ENCODE measurements around the gene DVL1. TPM values are rescaled to one million over a fixed set of nuclear protein-coding genes. Genes with fewer than 3 reads are reported as not detected.

DVL1 gene
- total RNA-seq, 1 donor from 2014 or later = 92.9 TPM

DNA sequence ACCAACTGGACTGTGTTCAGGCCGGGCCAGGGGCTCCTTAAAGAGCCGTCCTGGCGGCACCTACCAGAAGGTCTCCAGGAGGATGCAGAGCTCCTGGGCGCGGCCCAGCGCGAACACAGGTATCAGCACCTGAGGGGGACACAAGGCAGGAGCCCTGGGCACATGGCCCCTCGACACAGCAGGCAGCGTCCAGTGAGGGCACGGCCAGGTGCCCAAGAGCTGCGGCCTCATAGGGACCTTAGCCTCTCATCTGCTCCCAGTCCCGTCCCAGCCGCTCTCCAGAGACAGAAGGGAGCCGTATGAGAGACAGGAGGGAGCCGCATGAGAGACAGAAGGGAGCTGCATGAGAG, 35.0 kb downstream of the DVL1 start:
- Mint-ChIP-seq H3K27ac (ENCODE audit: unreplicated experiment) (no peak overlapping the region), H3K4me1 (ENCODE audit: unreplicated experiment) (peaks cover 15% of the 10 kb centered on the region), H3K9me3 (ENCODE audit: unreplicated experiment) (no peaks in the 10 kb centered on the region), H3K4me3 (ENCODE audit: unreplicated experiment) (no peak overlapping the region), H3K36me3 (ENCODE audit: unreplicated experiment) (peaks cover 13% of the 10 kb centered on the region), H3K27me3 (ENCODE audit: unreplicated experiment) (no peaks in the 10 kb centered on the region)
- TF ChIP-seq, protein P1, sequence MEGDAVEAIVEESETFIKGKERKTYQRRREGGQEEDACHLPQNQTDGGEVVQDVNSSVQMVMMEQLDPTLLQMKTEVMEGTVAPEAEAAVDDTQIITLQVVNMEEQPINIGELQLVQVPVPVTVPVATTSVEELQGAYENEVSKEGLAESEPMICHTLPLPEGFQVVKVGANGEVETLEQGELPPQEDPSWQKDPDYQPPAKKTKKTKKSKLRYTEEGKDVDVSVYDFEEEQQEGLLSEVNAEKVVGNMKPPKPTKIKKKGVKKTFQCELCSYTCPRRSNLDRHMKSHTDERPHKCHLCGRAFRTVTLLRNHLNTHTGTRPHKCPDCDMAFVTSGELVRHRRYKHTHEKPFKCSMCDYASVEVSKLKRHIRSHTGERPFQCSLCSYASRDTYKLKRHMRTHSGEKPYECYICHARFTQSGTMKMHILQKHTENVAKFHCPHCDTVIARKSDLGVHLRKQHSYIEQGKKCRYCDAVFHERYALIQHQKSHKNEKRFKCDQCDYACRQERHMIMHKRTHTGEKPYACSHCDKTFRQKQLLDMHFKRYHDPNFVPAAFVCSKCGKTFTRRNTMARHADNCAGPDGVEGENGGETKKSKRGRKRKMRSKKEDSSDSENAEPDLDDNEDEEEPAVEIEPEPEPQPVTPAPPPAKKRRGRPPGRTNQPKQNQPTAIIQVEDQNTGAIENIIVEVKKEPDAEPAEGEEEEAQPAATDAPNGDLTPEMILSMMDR (IDR thresholded peaks at IDR 0.05) = no peak
- DNase-seq (ENCODE audit: extremely low spot score, unreplicated experiment) = no peak

DNA sequence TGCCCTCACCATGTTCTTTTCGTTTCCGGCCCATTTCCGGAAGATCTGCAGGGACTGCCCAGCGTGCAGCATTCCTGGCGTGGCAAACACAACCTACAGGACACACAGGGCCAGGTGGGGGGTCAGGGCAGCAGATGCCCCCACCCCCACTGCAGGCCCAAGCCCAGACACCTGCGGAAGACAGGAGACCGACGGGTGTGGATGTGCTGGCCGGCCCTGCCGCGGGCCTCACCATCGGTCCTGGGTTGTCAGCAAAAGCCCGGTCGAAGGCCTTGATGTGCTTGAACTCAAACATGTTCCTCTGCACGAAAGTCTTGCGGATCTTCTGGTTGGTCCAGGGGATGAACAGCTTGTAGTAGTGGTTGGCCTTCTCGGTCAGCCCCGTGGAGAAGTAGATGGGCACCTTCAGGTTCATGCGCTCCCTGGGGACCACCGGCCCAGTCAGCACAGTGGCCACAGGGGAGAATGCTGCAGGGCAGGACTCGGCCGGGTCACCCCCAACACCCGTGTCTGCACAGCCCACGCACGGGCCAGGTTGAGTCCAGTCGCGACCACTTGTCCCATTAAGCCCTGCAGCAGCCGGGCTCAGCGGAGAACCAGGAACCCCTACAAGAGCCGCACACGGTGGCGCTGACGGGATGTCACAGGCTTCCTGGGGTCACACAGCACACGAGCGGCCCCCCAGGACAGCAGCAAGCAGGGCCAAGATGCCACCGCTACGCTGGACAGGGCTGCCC, 35.5 kb downstream of the DVL1 start:
- H3K9me3 Mint-ChIP-seq (ENCODE audit: unreplicated experiment) = no peaks in the 10 kb centered on the region
- H3K4me3 Mint-ChIP-seq (ENCODE audit: unreplicated experiment) = no peak overlapping the region
- DNase-seq (ENCODE audit: extremely low spot score, unreplicated experiment) = no peak
- peaks cover 13% of the 10 kb centered on the region for H3K36me3 Mint-ChIP-seq (ENCODE audit: unreplicated experiment)
- H3K27me3 Mint-ChIP-seq (ENCODE audit: unreplicated experiment) = no peaks in the 10 kb centered on the region
- H3K4me1 Mint-ChIP-seq (ENCODE audit: unreplicated experiment) = peaks cover 15% of the 10 kb centered on the region
- TF ChIP-seq, protein P1 (IDR thresholded peaks at IDR 0.05) = no peak
- no peak overlapping the region for H3K27ac Mint-ChIP-seq (ENCODE audit: unreplicated experiment)

DNA sequence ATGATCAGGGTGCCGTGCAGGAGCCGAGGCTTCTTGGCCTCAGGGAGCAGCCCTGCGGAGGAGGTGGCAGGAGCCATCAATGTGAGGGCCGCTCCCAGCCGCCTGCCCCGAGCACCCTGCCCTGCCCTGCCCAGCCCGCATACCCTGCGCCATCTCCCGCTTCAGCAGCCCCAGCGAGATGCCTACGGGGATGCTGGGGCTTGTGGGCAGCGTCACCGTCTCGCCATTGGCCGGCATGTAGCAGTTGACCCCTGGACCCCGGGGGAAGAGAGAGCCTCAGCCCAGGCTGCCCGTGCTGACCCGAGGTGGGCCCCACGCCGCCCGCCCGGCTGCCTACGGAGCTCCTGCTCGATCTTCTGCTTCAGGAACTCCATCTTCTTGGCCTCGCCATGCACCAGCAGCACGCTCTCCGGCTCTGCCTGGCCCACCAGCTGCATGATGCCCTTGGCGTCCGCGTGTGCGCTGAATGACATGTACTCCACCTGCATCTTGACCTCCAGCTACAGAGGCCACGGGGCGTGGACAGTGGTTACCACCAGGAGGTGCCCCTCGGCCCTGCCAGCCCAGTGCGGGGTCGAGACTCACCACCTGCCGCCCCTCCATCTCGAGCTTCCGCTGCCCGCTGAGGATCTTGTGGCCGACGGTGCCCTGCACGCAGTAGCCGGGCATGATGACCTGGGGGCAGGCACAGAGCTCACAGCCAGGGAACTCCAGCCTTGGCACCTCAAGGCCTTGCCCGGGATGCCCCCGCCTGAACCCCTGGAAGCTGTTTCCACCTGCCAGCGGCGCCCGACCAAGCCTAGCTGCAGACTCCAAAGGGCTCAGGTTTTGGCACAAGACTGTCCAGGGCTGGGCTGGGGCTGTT, 36.5 kb downstream of the DVL1 start:
- Mint-ChIP-seq H3K4me1 (ENCODE audit: unreplicated experiment) (peaks cover 7% of the 10 kb centered on the region), H3K27me3 (ENCODE audit: unreplicated experiment) (no peaks in the 10 kb centered on the region), H3K9me3 (ENCODE audit: unreplicated experiment) (no peaks in the 10 kb centered on the region), H3K36me3 (ENCODE audit: unreplicated experiment) (peaks cover 13% of the 10 kb centered on the region), H3K4me3 (ENCODE audit: unreplicated experiment) (no peak overlapping the region), H3K27ac (ENCODE audit: unreplicated experiment) (no peak overlapping the region)
- no peak for DNase-seq (ENCODE audit: extremely low spot score, unreplicated experiment)
- TF ChIP-seq, protein P1 (IDR thresholded peaks at IDR 0.05) = no peak

DNA sequence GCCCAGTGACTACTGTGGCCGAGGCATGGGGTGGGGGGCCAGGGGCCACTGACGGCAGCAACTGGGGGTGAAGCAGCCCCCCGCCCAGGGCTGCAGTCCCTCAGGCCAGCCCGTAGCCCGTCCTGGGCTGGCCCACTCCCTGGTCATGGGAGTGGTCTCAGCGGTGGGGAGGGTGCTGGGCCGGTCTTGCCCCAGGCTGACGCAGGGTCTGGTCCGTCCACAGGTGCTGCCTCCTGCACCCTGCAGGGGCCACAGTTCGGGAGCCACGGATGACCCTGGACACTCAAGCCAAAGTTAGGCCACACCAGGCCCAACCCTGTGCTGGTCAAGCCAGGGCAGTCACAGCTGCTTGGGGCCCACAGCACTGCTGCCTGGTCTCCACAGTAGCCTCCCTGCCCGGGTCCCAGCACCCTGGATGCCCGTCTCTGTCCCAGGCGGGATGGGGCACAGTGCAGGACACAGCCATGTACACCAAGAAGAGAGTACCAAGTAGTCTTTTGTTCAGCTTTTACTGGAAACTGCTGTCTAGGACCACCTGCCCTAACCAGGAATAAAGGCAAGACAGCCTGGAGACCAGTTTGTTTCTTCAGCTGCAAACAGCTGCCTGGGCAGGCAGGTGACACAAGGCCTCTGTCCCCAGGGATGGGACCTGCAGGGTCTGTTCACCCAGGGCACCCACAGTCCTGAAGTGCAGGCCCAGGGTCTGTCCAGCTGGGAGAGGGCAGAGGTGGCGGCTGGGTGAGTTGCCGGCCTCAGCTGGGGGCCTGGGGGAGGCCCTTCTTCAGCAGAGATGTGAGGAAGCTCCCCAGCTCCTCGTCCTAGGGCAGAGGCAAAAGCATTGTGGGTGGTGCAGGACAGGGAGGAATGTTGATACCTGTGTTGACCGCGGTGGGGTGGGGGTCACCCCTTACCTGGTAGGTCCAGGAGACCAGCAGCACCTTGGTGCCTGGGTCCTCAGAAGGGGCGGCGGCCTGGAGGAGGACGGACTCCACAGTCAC, 37.8 kb downstream of the DVL1 start:
- H3K27ac Mint-ChIP-seq (ENCODE audit: unreplicated experiment) = no peak overlapping the region
- H3K9me3 Mint-ChIP-seq (ENCODE audit: unreplicated experiment) = no peaks in the 10 kb centered on the region
- no peaks in the 10 kb centered on the region for H3K27me3 Mint-ChIP-seq (ENCODE audit: unreplicated experiment)
- no peak for DNase-seq (ENCODE audit: extremely low spot score, unreplicated experiment)
- peaks cover 13% of the 10 kb centered on the region for H3K36me3 Mint-ChIP-seq (ENCODE audit: unreplicated experiment)
- peaks cover 9% of the 10 kb centered on the region for H3K4me1 Mint-ChIP-seq (ENCODE audit: unreplicated experiment)
- no peak overlapping the region for H3K4me3 Mint-ChIP-seq (ENCODE audit: unreplicated experiment)
- TF ChIP-seq, protein P1 (IDR thresholded peaks at IDR 0.05) = no peak
